Endothelial cell of umbilical vein (primary cell): ENCODE measurements around the gene PLCB4. TPM values are rescaled to one million over a fixed set of nuclear protein-coding genes. Genes with fewer than 3 reads are reported as not detected.

Experiments
- BruUV-seq: library from RNA; stranded (reverse); fragments of 400-500 nt; replicated peaks from 2 replicates; lab custom pipeline; 2021; lab: Mats Ljungman, UMichigan
- CTCF ChIA-PET: fragments of 300-600, 350-600 bp; sonication (Branson Sonifier 250); formaldehyde crosslinking; loops from one replicate; lab custom pipeline; 2021; ENCODE audit warnings: antibody characterized with exemption, inconsistent platforms; lab: Charles Lee
- POLR2A ChIA-PET: fragments of 300-600, 350-600 bp; sonication (Branson Sonifier 250); formaldehyde crosslinking; loops from one replicate; lab custom pipeline; 2021; ENCODE audit warnings: antibody characterized with exemption, inconsistent platforms; lab: Charles Lee
- DNase-seq: peaks from one replicate; pipeline ENCODE4 v3.0.0-alpha.2; 2011; ENCODE audit warnings: low read depth, low spot score
- FAIRE-seq: peaks from 2 replicates; lab custom pipeline; 2011; peaks lifted over from hg19 to GRCh38; lab: Jason Lieb, UNC
- H2AFZ ChIP-seq: 2 replicates; pipeline ENCODE4 v1.6.0; 2012; ENCODE audit warnings: low read depth, low read length, control low read depth, inconsistent platforms
- H3K27ac ChIP-seq: 2 replicates; pipeline ENCODE4 v1.5.1; 2011; ENCODE audit warnings: low read depth, mild to moderate bottlenecking, control low read depth, low read length, moderate library complexity; ENCODE audit not compliant: insufficient read depth
- H3K27me3 ChIP-seq, 2 experiments: 2 replicates each; pipeline versions ENCODE4 v1.6.0 to v1.6.1; 2011; ENCODE audit warnings: low read length in 2 of 2, mixed read lengths in 1 of 2; ENCODE audit not compliant: control insufficient read depth in 2 of 2, insufficient read depth in 2 of 2
- H3K36me3 ChIP-seq, 2 experiments: 2 replicates in 1 of 2; 3 replicates in 1 of 2; pipeline ENCODE4 v1.5.1; 2011; ENCODE audit warnings: low read length in 2 of 2, mild to moderate bottlenecking in 1 of 2, moderate library complexity in 1 of 2; ENCODE audit not compliant: control insufficient read depth in 2 of 2, insufficient read depth in 2 of 2; ENCODE audit errors: extremely low read depth in 1 of 2
- H3K4me1 ChIP-seq: 3 replicates; pipeline ENCODE4 v1.5.1; 2011; ENCODE audit warnings: mild to moderate bottlenecking, low read length; ENCODE audit not compliant: control insufficient read depth, insufficient read depth; ENCODE audit errors: extremely low read depth
- H3K4me2 ChIP-seq: 2 replicates; pipeline ENCODE4 v1.6.1; 2011; ENCODE audit warnings: low read length, control low read depth, mixed read lengths; ENCODE audit not compliant: insufficient read depth
- H3K4me3 ChIP-seq, 3 experiments: fragments of 200-600 bp in 1 of 3; sonication (generic), shearing (Covaris generic) in 1 of 3; replicated peaks in 1 of 3; 2 replicates each; pipeline ENCODE4 v1.5.1; 2011 to 2016; ENCODE audit warnings: control low read depth in 3 of 3, low read length in 3 of 3, mild to moderate bottlenecking in 2 of 3, inconsistent platforms in 1 of 3, low read depth in 1 of 3, moderate library complexity in 1 of 3; ENCODE audit not compliant: insufficient read depth in 1 of 3
- H3K79me2 ChIP-seq: 2 replicates; pipeline ENCODE4 v1.6.0; 2012; ENCODE audit warnings: low read length, inconsistent platforms; ENCODE audit not compliant: control insufficient read depth, insufficient read depth
- H3K9ac ChIP-seq: replicated peaks from 2 replicates; pipeline ENCODE3; 2011; ENCODE audit warnings: low read length, control low read depth; ENCODE audit not compliant: insufficient read depth; ENCODE audit errors: extremely low read depth
- H3K9me1 ChIP-seq: replicated peaks from 3 replicates; pipeline ENCODE4 v1.6.0; 2011; ENCODE audit warnings: mild to moderate bottlenecking, low read length; ENCODE audit not compliant: control insufficient read depth, insufficient read depth; ENCODE audit errors: extremely low read depth
- H3K9me3 ChIP-seq: replicated peaks from 2 replicates; pipeline ENCODE4 v1.5.1; 2012; ENCODE audit warnings: low read length, inconsistent platforms; ENCODE audit not compliant: control insufficient read depth, insufficient read depth
- H4K20me1 ChIP-seq: replicated peaks from 2 replicates; pipeline ENCODE3; 2011; ENCODE audit warnings: mild to moderate bottlenecking, low read length; ENCODE audit not compliant: control insufficient read depth, insufficient read depth; ENCODE audit errors: extremely low read depth
- EZH2 ChIP-seq: IDR thresholded peaks from 2 replicates; pipeline ENCODE4 v1.6.1; 2012; ENCODE audit warnings: borderline replicate concordance, low read depth, mild to moderate bottlenecking, moderate library complexity, low read length, inconsistent platforms; ENCODE audit not compliant: severe bottlenecking
- MAX ChIP-seq: IDR thresholded peaks from 2 replicates; pipeline ENCODE4 v1.6.1; 2011; ENCODE audit not compliant: insufficient read depth, insufficient read length
- POLR2A ChIP-seq: IDR thresholded peaks from 2 replicates; pipeline ENCODE4 v1.6.1; 2012; ENCODE audit warnings: low read depth, mild to moderate bottlenecking, control low read depth, low read length
- dilution Hi-C: fragments of 300-500 bp; cut with MboI; formaldehyde crosslinking; loops from one replicate; pipeline ENCODE4 v1.15.0; 2019; ENCODE audit warnings: low sequenced_read_pairs; ENCODE audit not compliant: extremely low pct_ligation_motif_present
- intact Hi-C: fragments of 100-400 bp; cut with micrococcal nuclease; formaldehyde crosslinking; loops from one replicate; pipeline ENCODE4 v1.10.0; 2022
- polyA plus RNA-seq, 4 experiments: library from polyadenylated mRNA; depleted of rRNA in 3 of 4; stranded (reverse) in 3 of 4; unstranded in 1 of 4; fragments of >200 nt; gene quantifications; 2 replicates each; pipeline versions ENCODE4 v1.2.1 to v1.2.3, GENCODE V29; 2011 to 2012; ENCODE audit warnings: missing spikeins in 1 of 4
- total RNA-seq: library from RNA; stranded (reverse); gene quantifications from 2 replicates; pipeline ENCODE4 v1.2.3, GENCODE V29; 2021

PLCB4 gene
- total and polyA plus RNA-seq, 2 donors (not counting 3 experiments of a cell fraction or from before 2014, with no cell fraction given), result 0.37 to 1.7 TPM

DNA sequence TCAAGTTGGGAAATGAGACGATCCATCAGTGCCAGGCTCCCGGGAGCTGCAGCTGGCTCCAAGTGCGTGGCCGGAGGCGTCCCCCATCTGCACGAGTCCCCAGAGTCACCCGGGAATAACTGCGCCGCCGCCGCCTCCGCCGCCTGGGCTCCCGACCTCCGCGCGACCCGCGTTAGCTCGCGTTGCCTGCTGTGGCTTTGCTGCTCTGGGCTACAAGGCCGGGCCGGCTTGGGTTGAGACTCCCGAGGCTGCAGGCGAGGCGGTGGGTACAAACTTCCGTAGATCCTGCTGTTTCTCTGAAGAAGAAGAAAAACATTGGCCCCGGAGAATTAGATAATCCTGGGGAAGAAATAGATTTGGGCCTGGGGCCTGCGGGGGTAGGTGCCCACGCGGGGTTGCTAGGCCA, 438.1 kb downstream of the PLCB4 start:
- Histone ChIP-seq H3K9ac (no peak overlapping the region), H3K4me1 (no peaks in the 10 kb centered on the region), H4K20me1 (no peaks in the 10 kb centered on the region), H3K79me2 (no peaks in the 10 kb centered on the region), H3K27ac (no peak overlapping the region), H3K4me2 (no peak overlapping the region), H2AFZ (no peak overlapping the region), H3K9me1 (no peaks in the 10 kb centered on the region), H3K4me3 (no peak overlapping the region), H3K9me3 (no peaks in the 10 kb centered on the region), H3K27me3 (peaks cover 58 to 74% of the 10 kb centered on the region in 2 experiments), H3K36me3 (no peaks in the 10 kb centered on the region)
- TF ChIP-seq EZH2 (peak; percentile 8), POLR2A (no peak)
- DNase-seq, result no peak
- POLR2A ChIA-PET, result no interaction called here
- intact Hi-C loops, result no loop called here
- CTCF ChIA-PET, result no interaction called here
- BruUV-seq, result no TSS peak
- dilution Hi-C loops, result no loop called here
- FAIRE-seq, result no peak

GRCh38 chr20:9507544-9508239, 438.8 kb downstream of the PLCB4 start:
- Histone ChIP-seq H4K20me1 (no peaks in the 10 kb centered on the region), H3K36me3 (no peaks in the 10 kb centered on the region), H3K4me3 (no peak overlapping the region), H3K4me1 (no peaks in the 10 kb centered on the region), H3K27ac (no peak overlapping the region), H3K9ac (no peak overlapping the region), H3K9me3 (no peaks in the 10 kb centered on the region), H2AFZ (no peak overlapping the region), H3K27me3 (peaks cover 58 to 80% of the 10 kb centered on the region in 2 experiments), H3K79me2 (no peaks in the 10 kb centered on the region), H3K4me2 (no peak overlapping the region), H3K9me1 (no peaks in the 10 kb centered on the region)
- intact Hi-C loops, result no loop called here
- BruUV-seq, result no TSS peak
- POLR2A ChIA-PET, result no interaction called here
- DNase-seq (no peak), FAIRE-seq (no peak)
- dilution Hi-C loops, result no loop called here
- TF ChIP-seq MAX, result no peak
- peak; percentile 16 for TF ChIP-seq EZH2
- CTCF ChIA-PET, result no interaction called here
